Fibroblast of lung (primary cell): Measurements from ENCODE around the gene SUV39H2. TPM values are rescaled to one million over a fixed set of nuclear protein-coding genes. Genes with fewer than 3 reads are reported as not detected.

Experiments
- DNase-seq, 2 donors: peaks; one replicate each; pipeline versions ENCODE4 v3.0.0 to v3.0.0-alpha.2; 2010; ENCODE audit warnings: low read depth in 2 of 2
- H2AFZ ChIP-seq: 2 replicates; pipeline ENCODE4 v1.5.1; 2012; ENCODE audit warnings: low read length, control low read depth, inconsistent platforms
- H3K27ac ChIP-seq: 2 replicates; pipeline ENCODE4 v1.5.1; 2011; ENCODE audit warnings: low read length, control low read depth; ENCODE audit not compliant: insufficient read depth
- H3K27me3 ChIP-seq: 2 replicates; pipeline ENCODE4 v1.5.1; 2011; ENCODE audit warnings: mild to moderate bottlenecking, low read length; ENCODE audit not compliant: control insufficient read depth, insufficient read depth
- H3K36me3 ChIP-seq: 2 replicates; pipeline ENCODE4 v1.5.1; 2011; ENCODE audit warnings: low read length; ENCODE audit not compliant: control insufficient read depth, insufficient read depth
- H3K4me1 ChIP-seq: 2 replicates; pipeline ENCODE4 v1.5.1; 2011; ENCODE audit warnings: low read length; ENCODE audit not compliant: control insufficient read depth, insufficient read depth; ENCODE audit errors: extremely low read depth
- H3K4me2 ChIP-seq: 2 replicates; pipeline ENCODE4 v1.5.1; 2011; ENCODE audit warnings: low read length, control low read depth; ENCODE audit not compliant: insufficient read depth; ENCODE audit errors: extremely low read depth
- H3K4me3 ChIP-seq, 4 experiments: fragments of 200-600 bp in 1 of 4; sonication (generic) in 1 of 4; replicated peaks in 1 of 4; 2 replicates each; pipeline ENCODE4 v1.5.1; 2011 to 2016; ENCODE audit warnings: low read length in 4 of 4, low read depth in 3 of 4, mild to moderate bottlenecking in 3 of 4, control low read depth in 2 of 4, inconsistent platforms in 1 of 4, mixed read lengths in 1 of 4; ENCODE audit not compliant: insufficient read depth in 1 of 4; ENCODE audit errors: control extremely low read depth in 1 of 4
- H3K79me2 ChIP-seq: 2 replicates; pipeline ENCODE4 v1.5.1; 2012; ENCODE audit warnings: mild to moderate bottlenecking, low read length, inconsistent platforms; ENCODE audit not compliant: control insufficient read depth, insufficient read depth
- H3K9ac ChIP-seq: 2 replicates; pipeline ENCODE4 v1.5.1; 2011; ENCODE audit warnings: mild to moderate bottlenecking, low read length, control low read depth; ENCODE audit not compliant: insufficient read depth
- H3K9me3 ChIP-seq: 2 replicates; pipeline ENCODE4 v1.5.1; 2012; ENCODE audit warnings: low read depth, low read length; ENCODE audit not compliant: control insufficient read depth, insufficient read depth
- H4K20me1 ChIP-seq: 2 replicates; pipeline ENCODE4 v1.5.1; 2011; ENCODE audit warnings: low read length; ENCODE audit not compliant: control insufficient read depth, insufficient read depth; ENCODE audit errors: extremely low read depth
- EZH2 ChIP-seq: IDR thresholded peaks from 2 replicates; pipeline ENCODE4 v1.5.1; 2012; ENCODE audit warnings: low read length, control low read depth, mild to moderate bottlenecking; ENCODE audit errors: missing control alignments
- polyA plus RNA-seq, 2 donors: library from polyadenylated mRNA; depleted of rRNA in 1 of 2; stranded (reverse) in 1 of 2; unstranded in 1 of 2; fragments of >200 nt; gene quantifications; 2 replicates each; pipeline ENCODE4 v1.2.1, GENCODE V29; 2011 to 2012; ENCODE audit warnings: missing spikeins in 1 of 2
- total RNA-seq: library from RNA; depleted of rRNA; stranded (reverse); fragments of >200 nt; gene quantifications from 2 replicates; pipeline ENCODE4 v1.2.1, GENCODE V29; 2014
- TF ChIP-seq, protein P1 (sequence below), 2 donors: IDR thresholded peaks in 1 of 2; conservative IDR thresholded peaks in 1 of 2; 1 replicate in 1 of 2; 2 replicates in 1 of 2; pipeline ENCODE4 v1.5.1; 2011 to 2012; ENCODE audit warnings: low read length in 2 of 2, control low read depth in 1 of 2, inconsistent platforms in 1 of 2, low read depth in 1 of 2, mild to moderate bottlenecking in 1 of 2

The SUV39H2 gene
- total and polyA plus RNA-seq, 2 donors (not counting 1 experiment from before 2014, with no cell fraction given): 8.1 to 9.9 TPM

- TF ChIP-seq, protein P1, sequence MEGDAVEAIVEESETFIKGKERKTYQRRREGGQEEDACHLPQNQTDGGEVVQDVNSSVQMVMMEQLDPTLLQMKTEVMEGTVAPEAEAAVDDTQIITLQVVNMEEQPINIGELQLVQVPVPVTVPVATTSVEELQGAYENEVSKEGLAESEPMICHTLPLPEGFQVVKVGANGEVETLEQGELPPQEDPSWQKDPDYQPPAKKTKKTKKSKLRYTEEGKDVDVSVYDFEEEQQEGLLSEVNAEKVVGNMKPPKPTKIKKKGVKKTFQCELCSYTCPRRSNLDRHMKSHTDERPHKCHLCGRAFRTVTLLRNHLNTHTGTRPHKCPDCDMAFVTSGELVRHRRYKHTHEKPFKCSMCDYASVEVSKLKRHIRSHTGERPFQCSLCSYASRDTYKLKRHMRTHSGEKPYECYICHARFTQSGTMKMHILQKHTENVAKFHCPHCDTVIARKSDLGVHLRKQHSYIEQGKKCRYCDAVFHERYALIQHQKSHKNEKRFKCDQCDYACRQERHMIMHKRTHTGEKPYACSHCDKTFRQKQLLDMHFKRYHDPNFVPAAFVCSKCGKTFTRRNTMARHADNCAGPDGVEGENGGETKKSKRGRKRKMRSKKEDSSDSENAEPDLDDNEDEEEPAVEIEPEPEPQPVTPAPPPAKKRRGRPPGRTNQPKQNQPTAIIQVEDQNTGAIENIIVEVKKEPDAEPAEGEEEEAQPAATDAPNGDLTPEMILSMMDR (conservative IDR thresholded peaks at IDR 0.05 in 1 of 2, IDR thresholded peaks at IDR 0.05 in 1 of 2; ENCODE audit: low read depth in 1 of 2, low read length in 2 of 2): no peak
- TF ChIP-seq EZH2: no peak
- H2AFZ ChIP-seq: no peak overlapping the region
- H3K27ac ChIP-seq: no peak overlapping the region
- no peak overlapping the region for H3K4me3 ChIP-seq
- H3K4me2 ChIP-seq: no peak overlapping the region
- no peaks in the 10 kb centered on the region for H3K27me3 ChIP-seq
- DNase-seq: no peak
- no peaks in the 10 kb centered on the region for H3K9me3 ChIP-seq
- no peaks in the 10 kb centered on the region for H3K79me2 ChIP-seq
- H3K4me1 ChIP-seq: no peaks in the 10 kb centered on the region
- H4K20me1 ChIP-seq: no peaks in the 10 kb centered on the region
- H3K9ac ChIP-seq: no peak overlapping the region
- no peaks in the 10 kb centered on the region for H3K36me3 ChIP-seq
Measured at GRCh38 chr10:14855453-14855852, 23.2 kb upstream of the SUV39H2 start.

GRCh38 chr10:14858338-14858960 is 20.2 kb upstream of the SUV39H2 start:
- H3K36me3 ChIP-seq: no peaks in the 10 kb centered on the region

GRCh38 chr10:14859043-14859442 is 19.6 kb upstream of the SUV39H2 start:
- no peaks in the 10 kb centered on the region for H3K4me1 ChIP-seq
- no peaks in the 10 kb centered on the region for H4K20me1 ChIP-seq
- no peaks in the 10 kb centered on the region for H3K9me3 ChIP-seq
- H3K79me2 ChIP-seq: no peaks in the 10 kb centered on the region
- no peak overlapping the region for H2AFZ ChIP-seq
- DNase-seq: no peak
- H3K27me3 ChIP-seq: no peaks in the 10 kb centered on the region
- H3K27ac ChIP-seq: no peak overlapping the region
- no peak overlapping the region for H3K9ac ChIP-seq
- TF ChIP-seq, protein P1 (conservative IDR thresholded peaks at IDR 0.05 in 1 of 2, IDR thresholded peaks at IDR 0.05 in 1 of 2; ENCODE audit: low read depth in 1 of 2, low read length in 2 of 2): no peak
- no peak for TF ChIP-seq EZH2
- H3K4me2 ChIP-seq: no peak overlapping the region
- H3K36me3 ChIP-seq: no peaks in the 10 kb centered on the region
- no peak overlapping the region for H3K4me3 ChIP-seq

More at GRCh38 chr10:14858338-14858960, 20.2 kb upstream of the SUV39H2 start:
- H3K27ac ChIP-seq: no peak overlapping the region
- H3K9ac ChIP-seq: no peak overlapping the region
- H3K4me3 ChIP-seq: no peak overlapping the region
- no peaks in the 10 kb centered on the region for H3K4me1 ChIP-seq
- no peaks in the 10 kb centered on the region for H3K79me2 ChIP-seq
- no peaks in the 10 kb centered on the region for H3K27me3 ChIP-seq
- DNase-seq: no peak
- no peak overlapping the region for H2AFZ ChIP-seq
- no peaks in the 10 kb centered on the region for H3K9me3 ChIP-seq
- TF ChIP-seq EZH2: no peak
- TF ChIP-seq, protein P1 (conservative IDR thresholded peaks at IDR 0.05 in 1 of 2, IDR thresholded peaks at IDR 0.05 in 1 of 2; ENCODE audit: low read depth in 1 of 2, low read length in 2 of 2): no peak
- no peak overlapping the region for H3K4me2 ChIP-seq
- H4K20me1 ChIP-seq: no peaks in the 10 kb centered on the region
